Activated naive CD4-positive, alpha-beta T cell treated with anti-CD3 and anti-CD28 coated beads, Interleukin-2, amount 50 U/mL, for 24 hours (primary cell): Measurements from ENCODE around the gene IL22RA1.
A peak's percentile ranks its signal among the peaks of the same experiment; 100 is the strongest.

Experiments
- H3K27ac Mint-ChIP-seq: one replicate; pipeline ENCODE4 v1.8.0; 2021; ENCODE audit warnings: mild to moderate bottlenecking, mixed read lengths
- H3K27me3 Mint-ChIP-seq: one replicate; pipeline ENCODE4 v1.8.0; 2021; ENCODE audit warnings: mixed read lengths
- H3K36me3 Mint-ChIP-seq: one replicate; pipeline ENCODE4 v1.8.0; 2021; ENCODE audit warnings: mixed read lengths
- H3K4me1 Mint-ChIP-seq: one replicate; pipeline ENCODE4 v1.8.0; 2021; ENCODE audit warnings: mixed read lengths
- H3K4me3 Mint-ChIP-seq: one replicate; pipeline ENCODE4 v1.8.0; 2021; ENCODE audit warnings: mild to moderate bottlenecking, mixed read lengths
- H3K9me3 Mint-ChIP-seq: one replicate; pipeline ENCODE4 v1.8.0; 2021; ENCODE audit warnings: mixed read lengths

Gene IL22RA1

DNA sequence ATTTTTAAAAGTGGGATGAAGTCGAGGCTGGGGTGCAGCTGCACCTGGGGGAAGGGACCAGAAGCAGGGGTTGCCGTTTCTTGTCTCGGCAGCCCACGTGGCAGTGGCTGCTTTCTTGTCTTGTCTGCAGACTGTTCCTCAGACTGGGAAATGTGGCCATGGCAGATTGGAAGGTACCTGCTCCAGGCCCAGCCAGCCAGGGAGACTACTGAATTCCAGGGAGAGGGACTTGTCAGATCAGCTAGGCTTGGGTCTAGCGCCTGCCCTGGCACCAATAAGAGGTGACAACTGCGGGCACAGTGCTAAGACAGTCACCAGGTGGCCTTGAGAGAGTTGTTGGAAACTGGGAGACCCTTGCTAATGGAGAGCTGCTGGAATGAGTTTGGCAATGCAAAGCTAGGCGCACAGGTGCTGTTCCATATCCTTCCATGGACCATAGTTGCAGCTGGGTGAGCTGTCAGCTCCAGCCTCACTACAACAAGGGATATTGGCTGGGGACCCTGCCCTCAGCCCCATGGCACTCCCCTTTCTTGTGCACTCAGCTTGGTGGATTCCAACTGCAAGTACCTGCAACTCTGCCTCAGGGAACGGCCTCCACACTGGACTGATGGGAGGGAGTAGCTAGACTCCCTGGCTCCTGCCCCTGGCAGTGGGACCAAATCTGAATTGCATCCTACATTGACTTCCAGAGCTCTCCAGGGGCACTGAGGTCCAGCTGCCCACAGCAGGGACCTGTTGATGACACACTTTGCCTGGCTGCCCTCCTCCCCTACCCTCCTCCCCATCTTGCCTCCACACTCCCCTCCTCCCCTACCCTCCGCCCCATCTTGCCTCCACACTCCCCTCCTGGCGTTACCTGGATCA lies 9.9 kb upstream of the IL22RA1 start:
- Mint-ChIP-seq H3K9me3 (no peaks in the 10 kb centered on the region), H3K4me1 (peaks cover 19% of the 10 kb centered on the region), H3K4me3 (no peak overlapping the region), H3K36me3 (no peaks in the 10 kb centered on the region), H3K27me3 (peaks cover 20% of the 10 kb centered on the region), H3K27ac (no peak overlapping the region)

DNA sequence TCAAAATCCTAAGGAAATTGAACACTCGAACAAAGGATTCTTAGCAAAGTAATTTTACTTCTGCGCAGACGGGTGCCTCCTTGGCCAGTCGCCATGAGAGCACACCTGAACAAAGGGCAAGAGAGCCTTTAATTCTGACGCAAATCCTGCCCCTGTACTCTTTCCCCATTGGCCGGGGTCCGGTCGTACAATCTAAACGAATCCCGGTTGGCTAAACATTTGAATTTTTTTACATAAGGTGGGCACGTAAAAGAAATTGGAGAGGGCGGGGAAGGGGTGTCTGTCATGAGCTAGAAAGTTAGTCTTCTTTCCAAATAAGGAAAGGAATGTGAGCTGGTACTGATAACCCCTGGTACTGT lies 8.2 kb upstream of the IL22RA1 start:
- Mint-ChIP-seq H3K9me3 (no peaks in the 10 kb centered on the region), H3K4me3 (peak overlapping the region; percentile 65), H3K27ac (no peak overlapping the region), H3K36me3 (no peaks in the 10 kb centered on the region), H3K27me3 (peaks cover 20% of the 10 kb centered on the region), H3K4me1 (peaks cover 19% of the 10 kb centered on the region)

DNA sequence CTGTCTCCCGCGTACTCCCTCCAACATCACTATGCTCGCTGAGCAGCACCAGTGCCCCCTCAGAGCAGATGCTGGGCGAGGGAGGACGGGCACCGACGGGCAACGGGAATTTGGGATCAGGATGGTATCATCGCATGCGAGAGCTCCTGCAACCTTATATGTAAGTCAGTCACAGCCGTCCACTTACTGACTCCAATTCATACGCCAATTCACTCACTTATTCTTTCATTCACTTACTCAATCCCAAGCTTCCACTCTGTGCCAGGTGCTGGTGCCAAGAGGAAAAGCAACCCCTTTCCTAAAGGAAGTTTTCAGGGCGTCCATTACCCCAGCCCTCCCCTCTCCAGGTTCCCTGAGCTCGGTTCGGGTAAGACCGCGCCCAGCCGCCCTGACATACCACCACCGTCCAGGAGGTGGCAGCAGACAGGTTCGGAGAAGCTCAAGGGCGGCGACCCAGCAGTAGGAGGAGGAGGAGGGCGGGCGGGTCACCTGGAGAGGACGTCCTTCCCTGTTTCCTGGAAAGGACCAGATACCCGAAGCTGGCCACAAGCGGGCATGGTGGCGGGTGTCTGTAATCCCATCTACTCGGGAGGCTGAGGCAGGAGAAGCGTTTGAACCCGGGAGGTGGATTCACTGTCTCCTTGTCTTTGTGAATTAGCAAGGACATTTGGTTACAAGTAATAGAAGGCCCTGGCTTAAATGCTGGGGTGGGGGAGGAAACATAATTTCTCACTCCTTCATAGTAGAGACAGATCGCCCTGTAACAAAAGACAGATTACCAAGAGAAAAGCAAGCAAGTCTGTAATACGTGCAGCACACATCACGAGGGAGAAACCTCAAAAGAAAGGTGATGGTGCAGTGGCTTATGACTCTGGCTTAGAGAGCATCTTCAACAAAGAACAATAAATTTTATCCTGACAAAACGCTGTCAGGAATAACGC lies 7.6 kb upstream of the IL22RA1 start:
- peak overlapping the region; percentile 65 for H3K4me3 Mint-ChIP-seq
- H3K36me3 Mint-ChIP-seq = no peaks in the 10 kb centered on the region
- no peaks in the 10 kb centered on the region for H3K9me3 Mint-ChIP-seq
- peaks cover 20% of the 10 kb centered on the region for H3K27me3 Mint-ChIP-seq
- peaks cover 19% of the 10 kb centered on the region for H3K4me1 Mint-ChIP-seq
- no peak overlapping the region for H3K27ac Mint-ChIP-seq

DNA sequence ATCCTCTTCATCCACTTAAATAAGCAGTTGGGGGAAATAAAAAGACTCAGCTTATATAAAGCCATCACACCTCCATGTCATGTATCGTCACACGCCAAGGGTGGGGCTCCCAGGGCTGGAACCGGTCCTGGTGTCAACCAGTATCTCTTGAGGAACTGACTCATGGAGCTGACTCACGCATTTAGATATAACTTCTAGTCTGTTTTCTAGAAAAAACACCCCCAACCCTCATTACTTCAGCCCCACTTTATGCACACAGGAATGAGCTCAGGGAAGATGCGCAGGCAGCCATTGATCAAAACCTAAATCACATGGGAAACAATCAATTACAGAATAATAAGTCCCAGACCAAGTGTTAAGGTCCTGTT lies 6.9 kb upstream of the IL22RA1 start:
- Mint-ChIP-seq H3K27ac (no peak overlapping the region), H3K4me1 (peaks cover 19% of the 10 kb centered on the region), H3K4me3 (peak overlapping the region; percentile 65), H3K27me3 (peaks cover 20% of the 10 kb centered on the region), H3K36me3 (no peaks in the 10 kb centered on the region), H3K9me3 (no peaks in the 10 kb centered on the region)

DNA sequence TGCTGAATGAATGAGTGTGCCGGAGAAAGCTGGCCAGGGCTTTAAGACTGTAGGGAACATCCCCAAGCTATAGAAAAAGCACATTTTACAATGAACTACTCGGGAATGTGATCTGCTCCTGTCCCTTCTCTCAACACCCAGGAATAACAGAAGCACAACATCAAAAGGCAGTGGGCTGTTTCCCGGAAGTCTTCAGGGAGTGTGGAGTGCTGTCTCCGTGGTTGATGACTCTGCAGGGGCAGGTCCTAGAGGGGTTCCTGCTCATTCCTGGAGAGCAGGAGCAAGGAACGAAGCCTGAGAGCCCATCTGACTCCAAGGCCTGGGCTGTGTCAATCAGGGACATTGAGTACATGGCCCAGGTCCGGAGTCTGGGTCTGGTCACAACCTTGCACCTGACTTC lies 4.9 kb upstream of the IL22RA1 start:
- H3K9me3 Mint-ChIP-seq = no peaks in the 10 kb centered on the region

DNA sequence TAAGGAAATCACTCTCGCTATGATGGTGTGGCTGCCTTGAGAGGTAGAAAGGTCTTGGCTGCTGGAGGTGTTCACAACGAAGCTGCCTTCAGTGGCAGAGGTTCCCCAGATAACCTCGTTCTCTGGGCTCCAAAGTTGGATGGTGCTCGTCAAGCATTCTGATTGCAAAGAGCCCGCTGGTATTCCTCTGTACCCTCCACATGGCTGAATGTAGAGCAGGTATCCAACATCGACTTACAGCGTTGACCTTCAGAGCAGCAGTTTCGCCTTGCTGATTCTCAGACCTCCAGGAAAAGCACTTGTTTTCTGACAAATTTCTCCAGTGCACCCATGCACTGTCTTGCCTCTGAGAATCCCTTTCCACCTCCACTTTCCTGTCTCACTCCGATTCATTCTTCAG lies 4.3 kb upstream of the IL22RA1 start:
- no peaks in the 10 kb centered on the region for H3K36me3 Mint-ChIP-seq
- H3K4me1 Mint-ChIP-seq = peaks cover 19% of the 10 kb centered on the region
- no peak overlapping the region for H3K4me3 Mint-ChIP-seq
- no peaks in the 10 kb centered on the region for H3K9me3 Mint-ChIP-seq
- H3K27ac Mint-ChIP-seq = no peak overlapping the region
- H3K27me3 Mint-ChIP-seq = peaks cover 15% of the 10 kb centered on the region

More for the DNA sequence above, 4.9 kb upstream of the IL22RA1 start:
- no peak overlapping the region for H3K4me3 Mint-ChIP-seq
- peaks cover 19% of the 10 kb centered on the region for H3K4me1 Mint-ChIP-seq
- H3K27ac Mint-ChIP-seq = no peak overlapping the region
- peaks cover 17% of the 10 kb centered on the region for H3K27me3 Mint-ChIP-seq
- no peaks in the 10 kb centered on the region for H3K36me3 Mint-ChIP-seq

DNA sequence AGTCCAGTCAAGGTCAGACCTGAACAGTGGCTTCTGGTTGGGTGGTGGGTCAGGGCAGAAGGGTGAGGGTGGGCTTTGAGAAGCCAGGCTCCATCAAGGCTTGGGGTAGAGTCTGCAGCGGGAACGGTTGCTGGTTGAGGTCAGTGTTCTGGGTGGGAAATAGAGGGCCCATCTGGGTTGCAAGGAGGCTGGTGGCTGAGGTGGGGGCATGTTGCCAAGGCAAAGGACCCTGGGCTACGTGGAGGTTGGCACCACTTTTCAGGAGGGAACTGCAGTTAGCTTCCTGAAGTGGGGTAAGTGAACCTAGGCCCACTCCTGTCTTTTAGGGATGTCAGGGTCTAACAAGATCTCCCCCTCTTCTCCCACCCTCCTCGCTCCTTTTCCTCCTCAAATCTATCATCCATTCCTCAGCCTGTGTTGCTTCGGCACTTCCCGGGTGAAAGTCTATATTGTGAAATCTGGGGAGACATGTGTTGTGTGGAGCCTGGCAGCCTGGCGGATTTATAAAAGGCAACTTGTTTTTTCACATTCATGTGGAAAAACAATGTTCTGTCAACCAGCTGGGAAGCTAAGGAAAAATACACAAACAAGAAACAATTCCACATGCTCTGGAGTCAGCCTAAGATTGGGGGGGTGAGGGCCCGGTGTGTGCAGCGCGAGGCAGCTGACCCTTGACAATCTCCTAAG lies 1.5 kb downstream of the IL22RA1 start:
- H3K9me3 Mint-ChIP-seq = no peaks in the 10 kb centered on the region
- no peaks in the 10 kb centered on the region for H3K27me3 Mint-ChIP-seq
- no peak overlapping the region for H3K4me3 Mint-ChIP-seq
- H3K36me3 Mint-ChIP-seq = no peaks in the 10 kb centered on the region
- no peak overlapping the region for H3K27ac Mint-ChIP-seq
- peaks cover 3% of the 10 kb centered on the region for H3K4me1 Mint-ChIP-seq

DNA sequence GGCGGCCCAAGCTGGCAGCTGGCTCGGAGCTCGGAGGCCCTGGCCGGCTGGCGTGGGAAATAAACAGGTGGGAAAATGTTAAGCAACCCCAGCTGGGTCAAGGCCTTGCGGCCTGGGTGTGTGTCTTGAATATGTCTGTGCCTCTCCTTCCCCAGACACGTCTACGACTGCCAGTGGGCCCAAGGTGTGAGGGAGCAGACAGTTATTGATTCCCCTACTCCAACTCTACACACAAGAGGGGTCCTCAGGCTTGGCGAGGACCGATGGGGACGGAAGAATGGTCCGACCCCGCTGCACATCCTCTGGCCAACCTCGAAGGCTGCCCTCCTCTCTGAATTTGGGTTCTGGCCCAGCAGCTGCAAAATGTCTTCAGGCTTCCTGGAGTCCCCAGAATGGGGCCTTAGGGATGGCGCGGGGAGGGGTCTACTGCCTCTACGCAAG lies 2.2 kb downstream of the IL22RA1 start:
- no peaks in the 10 kb centered on the region for H3K36me3 Mint-ChIP-seq
- no peaks in the 10 kb centered on the region for H3K9me3 Mint-ChIP-seq
- H3K4me3 Mint-ChIP-seq = no peak overlapping the region
- no peaks in the 10 kb centered on the region for H3K27me3 Mint-ChIP-seq
- no peak overlapping the region for H3K27ac Mint-ChIP-seq
- peaks cover 3% of the 10 kb centered on the region for H3K4me1 Mint-ChIP-seq

DNA sequence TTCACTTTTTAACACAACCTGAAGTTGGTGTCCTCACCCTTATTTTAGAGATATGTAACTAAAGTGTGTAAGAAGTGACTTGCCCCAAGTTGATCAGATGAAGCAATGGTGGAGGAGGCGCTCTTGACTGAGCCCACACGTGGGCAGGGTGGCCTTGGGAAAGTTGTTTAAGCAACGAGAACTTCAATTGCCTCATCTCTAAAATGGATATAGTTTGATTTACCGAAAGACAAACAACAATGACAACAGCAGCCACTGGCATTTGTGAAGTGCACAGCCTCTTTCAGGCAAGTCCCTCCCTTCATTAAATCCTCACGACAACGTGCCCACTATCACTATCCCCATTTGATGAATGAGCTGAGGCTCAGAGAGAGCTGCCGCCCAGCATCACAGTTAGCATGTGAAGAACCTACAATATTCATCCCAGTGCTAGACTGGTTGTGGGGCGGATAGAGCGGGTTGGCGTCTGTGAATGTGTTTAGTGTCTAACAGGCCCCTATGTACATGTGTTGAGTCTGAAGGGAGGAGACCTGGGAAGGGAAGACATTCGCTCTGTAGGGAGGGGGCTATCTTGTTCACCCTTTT lies 3.0 kb downstream of the IL22RA1 start:
- peaks cover 3% of the 10 kb centered on the region for H3K4me1 Mint-ChIP-seq
- peaks cover 2% of the 10 kb centered on the region for H3K27me3 Mint-ChIP-seq
- H3K4me3 Mint-ChIP-seq = no peak overlapping the region
- no peaks in the 10 kb centered on the region for H3K9me3 Mint-ChIP-seq
- H3K36me3 Mint-ChIP-seq = no peaks in the 10 kb centered on the region
- H3K27ac Mint-ChIP-seq = no peak overlapping the region

DNA sequence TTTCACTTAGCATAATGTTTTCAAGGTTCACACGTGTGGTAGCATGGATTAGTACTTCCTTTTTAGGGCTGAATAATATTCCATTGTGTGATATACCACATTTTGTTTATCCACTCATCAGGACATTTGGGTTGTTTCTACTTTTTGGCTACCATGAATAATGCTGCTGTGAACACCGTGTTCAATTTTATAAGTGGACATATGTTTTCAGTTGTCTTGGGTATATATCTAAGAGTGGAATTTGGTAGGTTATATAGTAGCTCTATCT lies 3.8 kb downstream of the IL22RA1 start:
- Mint-ChIP-seq H3K4me1 (peaks cover 3% of the 10 kb centered on the region), H3K36me3 (no peaks in the 10 kb centered on the region), H3K9me3 (no peaks in the 10 kb centered on the region), H3K27me3 (peaks cover 2% of the 10 kb centered on the region), H3K4me3 (no peak overlapping the region), H3K27ac (no peak overlapping the region)

DNA sequence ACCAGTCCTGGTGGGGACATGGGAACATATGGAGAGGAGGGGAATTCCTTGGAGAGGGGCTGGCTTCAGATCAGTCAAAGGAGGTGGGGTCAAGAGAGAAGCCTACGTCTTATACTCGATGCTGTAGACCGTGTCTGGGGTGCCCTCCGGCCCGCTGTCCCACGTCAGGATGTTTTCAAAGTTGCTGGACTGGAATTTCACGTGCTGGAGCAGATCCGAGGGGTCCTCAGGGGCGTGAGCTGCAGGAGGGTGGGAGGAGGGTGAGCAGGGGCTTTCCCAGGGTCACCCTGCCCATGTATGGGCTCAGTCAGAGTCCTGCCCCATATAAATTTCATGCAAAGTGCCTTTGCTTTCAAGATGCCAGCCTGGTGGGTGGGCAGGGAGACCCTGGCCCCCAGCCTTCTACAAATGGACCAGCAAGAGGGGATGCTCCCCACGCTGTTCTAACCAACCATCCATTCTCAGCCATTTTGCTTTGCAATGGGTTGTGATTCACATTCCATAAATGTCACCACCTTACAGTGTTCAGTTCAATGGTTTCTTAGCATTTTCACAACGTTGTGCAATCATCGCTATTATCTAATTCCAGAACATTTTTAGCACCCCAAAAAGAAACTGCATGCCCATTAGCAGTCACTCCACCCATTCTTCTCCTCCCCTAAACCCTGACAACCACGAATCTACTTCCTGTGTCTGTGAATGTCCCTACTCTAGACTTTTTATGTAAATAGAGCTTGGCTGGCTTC lies 4.3 kb downstream of the IL22RA1 start:
- no peaks in the 10 kb centered on the region for H3K36me3 Mint-ChIP-seq
- H3K9me3 Mint-ChIP-seq = no peaks in the 10 kb centered on the region
- H3K27me3 Mint-ChIP-seq = peaks cover 2% of the 10 kb centered on the region
- no peak overlapping the region for H3K4me3 Mint-ChIP-seq
- no peak overlapping the region for H3K27ac Mint-ChIP-seq
- H3K4me1 Mint-ChIP-seq = peaks cover 3% of the 10 kb centered on the region

DNA sequence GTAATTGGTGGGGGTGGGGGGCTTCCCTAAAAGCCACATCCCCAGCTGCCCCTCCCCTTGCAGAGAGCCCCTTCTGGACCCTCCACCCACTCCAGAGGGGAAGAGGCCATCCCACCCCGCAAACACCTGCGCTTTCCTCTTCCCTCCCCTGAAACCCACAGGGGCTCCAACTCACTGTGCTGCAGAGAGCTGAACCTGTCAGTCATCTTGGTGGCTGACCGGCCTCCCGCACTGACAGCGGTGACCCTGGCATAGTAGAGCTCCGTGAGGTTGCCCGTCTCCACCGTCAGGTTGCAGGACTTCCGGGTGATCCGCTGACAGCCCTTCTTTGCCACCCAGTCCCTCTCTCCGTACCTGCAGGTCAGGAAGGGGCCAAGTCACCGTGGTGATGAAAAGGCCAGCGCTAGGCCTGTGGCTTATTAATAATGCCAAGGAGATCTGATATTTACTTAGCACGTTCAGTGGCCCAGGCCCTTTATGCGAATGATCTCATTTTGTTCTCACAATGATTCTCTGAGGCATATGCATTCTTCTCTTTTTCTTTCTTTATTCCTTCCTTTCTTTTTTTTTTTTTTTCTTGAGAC lies 5.9 kb downstream of the IL22RA1 start:
- H3K36me3 Mint-ChIP-seq = no peaks in the 10 kb centered on the region

DNA sequence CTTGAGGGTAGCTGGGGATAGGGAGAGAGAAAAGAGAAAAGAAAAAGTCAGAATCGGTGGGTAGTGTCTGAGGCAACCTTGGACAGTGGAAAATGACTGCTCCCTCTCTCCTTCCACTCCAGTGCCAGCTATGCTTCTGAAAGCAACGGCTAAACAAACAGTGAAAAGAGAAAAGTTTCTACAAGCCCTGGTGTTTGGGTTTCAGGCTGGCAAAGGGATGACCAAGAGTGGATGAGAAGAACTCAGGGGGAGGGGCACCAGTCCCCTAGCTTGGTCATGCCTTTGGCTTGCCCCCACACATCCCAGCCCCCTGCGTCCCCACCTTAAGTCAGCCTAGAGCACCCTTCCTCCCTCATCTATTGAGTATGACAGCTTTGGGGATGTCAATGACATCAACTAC lies 8.6 kb downstream of the IL22RA1 start:
- Mint-ChIP-seq H3K4me3 (no peak overlapping the region), H3K36me3 (peaks cover 2% of the 10 kb centered on the region), H3K9me3 (no peaks in the 10 kb centered on the region), H3K27ac (no peak overlapping the region), H3K4me1 (peaks cover 3% of the 10 kb centered on the region), H3K27me3 (peaks cover 2% of the 10 kb centered on the region)

More for the DNA sequence above, 5.9 kb downstream of the IL22RA1 start:
- H3K27ac Mint-ChIP-seq = no peak overlapping the region
- peaks cover 2% of the 10 kb centered on the region for H3K27me3 Mint-ChIP-seq
- H3K9me3 Mint-ChIP-seq = no peaks in the 10 kb centered on the region
- peaks cover 3% of the 10 kb centered on the region for H3K4me1 Mint-ChIP-seq
- H3K4me3 Mint-ChIP-seq = no peak overlapping the region

DNA sequence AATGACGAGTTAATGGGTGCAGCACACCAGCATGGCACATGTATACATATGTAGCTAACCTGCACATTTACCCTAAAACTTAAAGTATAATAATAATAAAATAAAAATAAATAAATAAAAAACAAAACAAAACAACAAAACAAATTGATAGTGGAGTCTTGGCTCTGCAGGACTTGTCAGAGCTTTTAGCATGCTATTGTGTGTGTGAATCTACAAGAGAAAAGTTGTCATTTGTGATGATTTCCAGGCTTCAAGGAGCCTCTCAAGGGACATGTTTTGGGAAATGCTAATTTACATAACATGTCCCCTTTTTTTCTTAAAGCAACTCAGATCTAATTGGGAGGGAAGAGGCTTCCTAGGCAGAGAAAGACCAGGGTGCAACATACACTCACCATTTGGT lies 9.1 kb downstream of the IL22RA1 start:
- peaks cover 2% of the 10 kb centered on the region for H3K36me3 Mint-ChIP-seq
- H3K9me3 Mint-ChIP-seq = no peaks in the 10 kb centered on the region
- no peak overlapping the region for H3K27ac Mint-ChIP-seq
- H3K4me3 Mint-ChIP-seq = no peak overlapping the region
- H3K27me3 Mint-ChIP-seq = peaks cover 2% of the 10 kb centered on the region
- no peaks in the 10 kb centered on the region for H3K4me1 Mint-ChIP-seq

DNA sequence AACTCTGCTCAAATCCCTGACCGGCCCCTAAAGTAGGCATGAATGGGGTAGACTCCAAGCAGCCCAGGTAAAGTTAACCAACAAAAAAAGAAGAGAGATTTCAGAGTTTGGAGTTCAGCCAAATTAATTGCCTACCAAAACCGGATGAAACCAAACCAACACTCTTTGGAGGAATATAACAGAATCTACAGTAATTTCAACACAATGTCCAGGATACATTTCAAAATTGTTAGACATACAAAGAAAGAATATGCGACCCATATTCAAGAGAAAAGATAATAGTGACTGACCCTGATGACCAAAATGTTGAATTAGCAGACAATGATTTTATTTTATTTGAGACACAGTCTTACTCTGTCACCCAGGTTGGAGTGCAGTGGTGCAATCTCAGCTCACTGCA lies 12.6 kb downstream of the IL22RA1 start:
- H3K4me3 Mint-ChIP-seq = no peak overlapping the region
- H3K9me3 Mint-ChIP-seq = no peaks in the 10 kb centered on the region
- peaks cover 2% of the 10 kb centered on the region for H3K36me3 Mint-ChIP-seq
- H3K4me1 Mint-ChIP-seq = no peaks in the 10 kb centered on the region
- peaks cover under 1% of the 10 kb centered on the region for H3K27me3 Mint-ChIP-seq
- no peak overlapping the region for H3K27ac Mint-ChIP-seq
